Neural crest cell (in vitro differentiated cells): ENCODE results near the gene EXOC4. TPM values are rescaled to one million over a fixed set of nuclear protein-coding genes. Genes with fewer than 3 reads are reported as not detected.

Experiments used
- DNase-seq: peaks from one replicate; pipeline ENCODE4 v3.0.0; 2021; ENCODE audit warnings: low read depth, mixed read lengths, low spot score
- H3K27ac Mint-ChIP-seq: one replicate; pipeline ENCODE4 v1.8.0; 2021; ENCODE audit warnings: mild to moderate bottlenecking, mixed read lengths; ENCODE audit not compliant: unreplicated experiment
- H3K27me3 Mint-ChIP-seq: 2 replicates; pipeline ENCODE4 v1.8.0; 2021; ENCODE audit warnings: low read depth, mild to moderate bottlenecking, mixed read lengths
- H3K36me3 Mint-ChIP-seq: 2 replicates; pipeline ENCODE4 v1.8.0; 2021; ENCODE audit warnings: low read depth, mild to moderate bottlenecking, mixed read lengths
- H3K4me1 Mint-ChIP-seq: 2 replicates; pipeline ENCODE4 v1.8.0; 2021; ENCODE audit warnings: mixed read lengths
- H3K4me3 Mint-ChIP-seq: one replicate; pipeline ENCODE4 v1.8.0; 2021; ENCODE audit warnings: mild to moderate bottlenecking, mixed read lengths
- H3K9me3 Mint-ChIP-seq: 2 replicates; pipeline ENCODE4 v1.8.0; 2021; ENCODE audit warnings: mixed read lengths
- CTCF ChIP-seq: fragments of 200-600 bp; sonication (generic); conservative IDR thresholded peaks from 2 replicates; pipeline ENCODE4 v1.5.0; 2021; ENCODE audit warnings: antibody characterized with exemption, mild to moderate bottlenecking
- total RNA-seq: library from RNA; stranded (reverse); gene quantifications from 2 replicates; pipeline ENCODE4 v1.2.1, GENCODE V29; 2021

The EXOC4 gene
- total RNA-seq, 1 donor from 2014 or later: 79.7 TPM

GRCh38 chr7:133794479-133794878, 541.6 kb downstream of the EXOC4 start:
- DNase-seq: no peak
- TF ChIP-seq CTCF: no peak

GRCh38 chr7:133795068-133795665, 542.3 kb downstream of the EXOC4 start:
- TF ChIP-seq CTCF: no peak
- Mint-ChIP-seq H3K4me3 (no peak overlapping the region), H3K27ac (no peak overlapping the region), H3K27me3 (no peaks in the 10 kb centered on the region), H3K4me1 (no peaks in the 10 kb centered on the region), H3K9me3 (no peaks in the 10 kb centered on the region), H3K36me3 (no peaks in the 10 kb centered on the region)
- DNase-seq: no peak

More at GRCh38 chr7:133794479-133794878, 541.6 kb downstream of the EXOC4 start:
- Mint-ChIP-seq H3K27me3 (no peaks in the 10 kb centered on the region), H3K27ac (no peak overlapping the region), H3K36me3 (no peaks in the 10 kb centered on the region), H3K4me1 (no peaks in the 10 kb centered on the region), H3K9me3 (no peaks in the 10 kb centered on the region), H3K4me3 (no peak overlapping the region)

- no peak for DNase-seq
- H3K27me3 Mint-ChIP-seq: no peaks in the 10 kb centered on the region
- no peak overlapping the region for H3K27ac Mint-ChIP-seq
- no peak for TF ChIP-seq CTCF
- no peaks in the 10 kb centered on the region for H3K9me3 Mint-ChIP-seq
- H3K36me3 Mint-ChIP-seq: no peaks in the 10 kb centered on the region
- H3K4me1 Mint-ChIP-seq: no peaks in the 10 kb centered on the region
- H3K4me3 Mint-ChIP-seq: no peak overlapping the region
Measured at GRCh38 chr7:133796782-133797745, 544.2 kb downstream of the EXOC4 start.

- Mint-ChIP-seq H3K27ac (no peak overlapping the region), H3K27me3 (no peaks in the 10 kb centered on the region), H3K4me1 (no peaks in the 10 kb centered on the region), H3K4me3 (no peak overlapping the region), H3K36me3 (no peaks in the 10 kb centered on the region), H3K9me3 (no peaks in the 10 kb centered on the region)
- no peak for DNase-seq
- no peak for TF ChIP-seq CTCF
Measured at GRCh38 chr7:133797818-133798520, 545.1 kb downstream of the EXOC4 start.

- no peaks in the 10 kb centered on the region for H3K27me3 Mint-ChIP-seq
- TF ChIP-seq CTCF: no peak
- DNase-seq: no peak
- no peaks in the 10 kb centered on the region for H3K9me3 Mint-ChIP-seq
- no peak overlapping the region for H3K27ac Mint-ChIP-seq
- no peaks in the 10 kb centered on the region for H3K36me3 Mint-ChIP-seq
- no peak overlapping the region for H3K4me3 Mint-ChIP-seq
- no peaks in the 10 kb centered on the region for H3K4me1 Mint-ChIP-seq
Measured at GRCh38 chr7:133801341-133801740, 548.5 kb downstream of the EXOC4 start.
